Liver (tissue), 9 donors: ENCODE results near the gene MICU1. TPM values are rescaled to one million over a fixed set of nuclear protein-coding genes. Genes with fewer than 3 reads are reported as not detected.

Experiments used
- DNase-seq: peaks from one replicate; pipeline ENCODE4 v3.0.0-alpha.2; 2017; ENCODE audit warnings: low spot score
- H3K27ac ChIP-seq, 2 donors: one replicate each; pipeline ENCODE4 v1.7.0; 2013; ENCODE audit warnings: inconsistent platforms in 2 of 2, low read length in 2 of 2, control low read depth in 1 of 2, low read depth in 1 of 2, mild to moderate bottlenecking in 1 of 2
- H3K27me3 ChIP-seq, 4 donors: one replicate each; pipeline versions ENCODE4 v1.6.1 to v1.7.0; 2013; ENCODE audit warnings: low read length in 3 of 4, inconsistent platforms in 1 of 4, mild to moderate bottlenecking in 1 of 4, moderate library complexity in 1 of 4; ENCODE audit not compliant: control insufficient read depth in 4 of 4, insufficient read depth in 4 of 4
- H3K36me3 ChIP-seq, 4 donors: one replicate each; pipeline versions ENCODE4 v1.6.1 to v1.7.0; 2013; ENCODE audit warnings: low read length in 3 of 4, mild to moderate bottlenecking in 3 of 4, low read depth in 1 of 4, moderate library complexity in 1 of 4; ENCODE audit not compliant: control insufficient read depth in 4 of 4, insufficient read depth in 3 of 4
- H3K4me1 ChIP-seq, 4 donors: one replicate each; pipeline versions ENCODE4 v1.6.1 to v1.7.0; 2013; ENCODE audit warnings: low read length in 3 of 4, mild to moderate bottlenecking in 3 of 4, moderate library complexity in 1 of 4; ENCODE audit not compliant: control insufficient read depth in 4 of 4, insufficient read depth in 4 of 4
- H3K4me3 ChIP-seq, 3 donors: one replicate each; pipeline versions ENCODE4 v1.6.1 to v1.7.0; 2013; ENCODE audit warnings: low read length in 3 of 3, control low read depth in 1 of 3, low read depth in 1 of 3, mild to moderate bottlenecking in 1 of 3
- H3K9ac ChIP-seq, 2 donors: one replicate each; pipeline ENCODE4 v1.7.0; 2013; ENCODE audit warnings: low read length in 2 of 2, mild to moderate bottlenecking in 2 of 2, moderate library complexity in 2 of 2, control low read depth in 1 of 2, low read depth in 1 of 2
- H3K9me3 ChIP-seq, 4 donors: one replicate each; pipeline versions ENCODE4 v1.6.1 to v1.7.0; 2013; ENCODE audit warnings: low read length in 3 of 4; ENCODE audit not compliant: control insufficient read depth in 4 of 4
- ATF3 ChIP-seq: IDR thresholded peaks from 2 replicates; pipeline ENCODE4 v1.6.1; 2016; ENCODE audit warnings: antibody characterized with exemption
- CTCF ChIP-seq: fragments of 150-350 bp; IDR thresholded peaks from 2 replicates; pipeline ENCODE4 v1.5.1; 2017; ENCODE audit warnings: improper control_type of control experiment, low read depth, low read length; ENCODE audit not compliant: missing input control
- FOXA1 ChIP-seq: IDR thresholded peaks from 2 replicates; pipeline ENCODE4 v1.6.1; 2016; ENCODE audit warnings: antibody characterized with exemption
- FOXA2 ChIP-seq: IDR thresholded peaks from 2 replicates; pipeline ENCODE4 v1.6.1; 2016; ENCODE audit warnings: antibody characterized with exemption
- GABPA ChIP-seq, 2 donors: IDR thresholded peaks in 1 of 2; conservative IDR thresholded peaks in 1 of 2; 2 replicates each; pipeline ENCODE4 v1.6.1; 2016; ENCODE audit warnings: antibody characterized with exemption in 2 of 2, mild to moderate bottlenecking in 1 of 2, moderate library complexity in 1 of 2
- HNF4A ChIP-seq, 2 donors: conservative IDR thresholded peaks; 2 replicates each; pipeline ENCODE4 v1.6.1; 2016; ENCODE audit warnings: antibody characterized with exemption in 2 of 2, mild to moderate bottlenecking in 2 of 2
- HNF4G ChIP-seq: IDR thresholded peaks from 2 replicates; pipeline ENCODE4 v1.6.1; 2016; ENCODE audit warnings: antibody characterized with exemption
- JUND ChIP-seq, 2 donors: IDR thresholded peaks; 2 replicates each; pipeline ENCODE4 v1.6.1; 2016; ENCODE audit warnings: antibody characterized with exemption in 2 of 2
- MAX ChIP-seq: IDR thresholded peaks from 2 replicates; pipeline ENCODE4 v1.6.1; 2016; ENCODE audit warnings: antibody characterized with exemption
- REST ChIP-seq: IDR thresholded peaks from 2 replicates; pipeline ENCODE4 v1.6.1; 2016; ENCODE audit warnings: antibody characterized with exemption, mild to moderate bottlenecking
- RXRA ChIP-seq, 2 donors: IDR thresholded peaks; 2 replicates each; pipeline ENCODE4 v1.6.1; 2017 to 2018; ENCODE audit warnings: antibody characterized with exemption in 2 of 2, mild to moderate bottlenecking in 1 of 2
- TAF1 ChIP-seq: conservative IDR thresholded peaks from 2 replicates; pipeline ENCODE4 v1.6.1; 2016; ENCODE audit warnings: antibody characterized with exemption, mild to moderate bottlenecking
- YY1 ChIP-seq: IDR thresholded peaks from 2 replicates; pipeline ENCODE4 v1.6.1; 2016; ENCODE audit warnings: antibody characterized with exemption, mild to moderate bottlenecking
- ZBTB33 ChIP-seq: IDR thresholded peaks from 2 replicates; pipeline ENCODE4 v1.6.1; 2016; ENCODE audit warnings: antibody characterized with exemption
- WGBS: extraction: QIAGEN DNeasy Blood & Tissue Kit; methylation state at CpG from one replicate; pipeline ENCODE4 v1.1.7; 2013; 5-methylcytosine and 5-hydroxymethylcytosine counted together
- polyA plus RNA-seq, 2 donors: library from polyadenylated mRNA; stranded (reverse) in 1 of 2; unstranded in 1 of 2; fragments of 200-250 nt in 1 of 2; fragments of >200 nt in 1 of 2; fragmentation: Nextera tagmentation in 1 of 2; extraction: Ambion mirVana in 1 of 2; gene quantifications; one replicate each; pipeline versions ENCODE4 v1.2.1 to v1.2.3, GENCODE V29; 2013 to 2015
- total RNA-seq, 2 donors: library from RNA; depleted of rRNA; stranded (reverse); fragments of >200 nt; gene quantifications; one replicate each; pipeline ENCODE4 v1.2.3, GENCODE V29; 2014
- donor health status: healthy.
- donor health status: healthy.
- donor health status: healthy.
- donor health status: healthy.
- donor health status: healthy.

MICU1 gene
- total and polyA plus RNA-seq, 4 donors: 26.4 to 47.4 (median 32.1) TPM

GRCh38 chr10:72490951-72491350 is 134.9 kb downstream of the MICU1 start (continued):
- no peak for TF ChIP-seq REST

GRCh38 chr10:72487521-72487920 is 138.4 kb downstream of the MICU1 start:
- TF ChIP-seq ATF3 (no peak), CTCF (no peak), RXRA (IDR thresholded peaks at IDR 0.05) (no peak), JUND (IDR thresholded peaks at IDR 0.05) (no peak), HNF4G (no peak), YY1 (no peak), REST (no peak), FOXA2 (no peak), HNF4A (conservative IDR thresholded peaks at IDR 0.05) (no peak), MAX (no peak), ZBTB33 (no peak), GABPA (IDR thresholded peaks at IDR 0.05 in 1 of 2, conservative IDR thresholded peaks at IDR 0.05 in 1 of 2) (no peak), TAF1 (no peak), FOXA1 (no peak)
- 92% methylated on average over 3 of the region's 3 CpGs for WGBS
- DNase-seq: no peak
- peaks cover 0 to 14% (median 3%) of the 10 kb centered on the region in 4 donors for H3K36me3 ChIP-seq
- no peak overlapping the region for H3K4me3 ChIP-seq
- peaks cover 0 to 6% (median 2%) of the 10 kb centered on the region in 4 donors for H3K4me1 ChIP-seq
- no peaks in the 10 kb centered on the region for H3K27me3 ChIP-seq
- no peak overlapping the region for H3K9ac ChIP-seq
- no peak overlapping the region for H3K27ac ChIP-seq
- H3K9me3 ChIP-seq: no peaks in the 10 kb centered on the region
